Stimulated activated CD8-positive, alpha-beta memory T cell treated with anti-CD3 and anti-CD28 coated beads, Interleukin-4, amount 100 ng/mL, for 4 hours (primary cell): ENCODE data around the gene CRNKL1.
"Not testable (repeated sequence)": the region's sequence is repeated elsewhere in the genome, so short reads cannot be mapped to it uniquely, and the experiment has no call there.

Experiments used
- DNase-seq, 2 donors: peaks; one replicate each; pipeline ENCODE4 v3.0.0-alpha.2; 2020; ENCODE audit warnings: low read depth in 2 of 2, low spot score in 1 of 2

Gene CRNKL1

GRCh38 chr20:20010639-20011500 lies 41.4 kb downstream of the CRNKL1 start:
- no peak for DNase-seq

- DNase-seq: no peak
Observed at GRCh38 chr20:20009784-20010253, 42.4 kb downstream of the CRNKL1 start.

- DNase-seq: no peak
Observed at GRCh38 chr20:20005342-20005741, 46.9 kb downstream of the CRNKL1 start.

- DNase-seq: not testable (repeated sequence)
Observed at GRCh38 chr20:20003955-20004322, 48.3 kb downstream of the CRNKL1 start.

- no peak for DNase-seq
Observed at GRCh38 chr20:20003031-20003954, 49.0 kb downstream of the CRNKL1 start.

GRCh38 chr20:20002101-20002998 lies 49.9 kb downstream of the CRNKL1 start:
- no peak for DNase-seq

GRCh38 chr20:20000211-20000968 lies 51.9 kb downstream of the CRNKL1 start:
- DNase-seq: no peak

GRCh38 chr20:19998990-19999705 lies 53.1 kb downstream of the CRNKL1 start:
- DNase-seq: no peak

- DNase-seq: no peak
Observed at GRCh38 chr20:19996917-19997316, 55.3 kb downstream of the CRNKL1 start.

- DNase-seq: no peak
Observed at GRCh38 chr20:19996222-19996621, 56.0 kb downstream of the CRNKL1 start.

GRCh38 chr20:19995220-19995863 lies 56.9 kb downstream of the CRNKL1 start:
- no peak for DNase-seq

GRCh38 chr20:19993958-19994669 lies 58.2 kb downstream of the CRNKL1 start:
- no peak for DNase-seq

GRCh38 chr20:19992996-19993908 lies 59.0 kb downstream of the CRNKL1 start:
- no peak for DNase-seq

GRCh38 chr20:19991854-19992253 lies 60.4 kb downstream of the CRNKL1 start:
- no peak for DNase-seq

GRCh38 chr20:19991308-19991707 lies 61.0 kb downstream of the CRNKL1 start:
- no peak for DNase-seq

- no peak for DNase-seq
Observed at GRCh38 chr20:19990850-19991249, 61.4 kb downstream of the CRNKL1 start.

GRCh38 chr20:19987046-19987445 lies 65.2 kb downstream of the CRNKL1 start:
- no peak for DNase-seq
